Ovary (tissue), 9 donors: ENCODE results near the gene TP53TG5. TPM values are rescaled to one million over a fixed set of nuclear protein-coding genes. Genes with fewer than 3 reads are reported as not detected.

Source experiments
- DNase-seq, 5 donors: peaks; one replicate each; pipeline ENCODE4 v3.0.0-alpha.2; 2019 to 2020
- H3K27ac ChIP-seq, 2 donors: fragments of 200-600 bp; one replicate each; pipeline versions ENCODE4 v1.5.1 to v1.8.0; 2019 to 2022
- H3K27me3 ChIP-seq: fragments of 200-600 bp; one replicate; pipeline ENCODE4 v1.8.0; 2022
- H3K36me3 ChIP-seq: fragments of 200-600 bp; sonication (generic); one replicate; pipeline ENCODE4 v1.5.1; 2019
- H3K4me1 ChIP-seq: one replicate; pipeline ENCODE4 v1.8.1; 2013; ENCODE audit warnings: mild to moderate bottlenecking, moderate library complexity; ENCODE audit not compliant: insufficient read depth
- H3K4me3 ChIP-seq: fragments of 200-600 bp; sonication (generic); one replicate; pipeline ENCODE4 v1.5.1; 2017
- H3K9me3 ChIP-seq, 2 donors: fragments of 200-600 bp in 1 of 2; sonication (generic) in 1 of 2; one replicate each; pipeline versions ENCODE4 v1.5.1 to v1.8.1; 2013 to 2019; ENCODE audit warnings: mild to moderate bottlenecking in 1 of 2, moderate library complexity in 1 of 2
- EP300 ChIP-seq: sonication (generic); formaldehyde crosslinking; IDR thresholded peaks from one replicate; pipeline ENCODE4 v1.6.1; 2017; ENCODE audit warnings: antibody characterized with exemption
- POLR2A ChIP-seq: fragments of 450-650 bp; IDR thresholded peaks from one replicate; pipeline ENCODE4 v1.6.1; 2017; ENCODE audit warnings: antibody characterized with exemption, mild to moderate bottlenecking, moderate library complexity
- WGBS, 3 donors: extraction: QIAGEN DNeasy Blood & Tissue Kit in 1 of 3; methylation state at CpG; one replicate each; pipeline versions ENCODE4 v1.1.5 to v1.1.7; 2013 to 2017; 5-methylcytosine and 5-hydroxymethylcytosine counted together
- intact Hi-C, 4 donors: fragments of 100-400 bp; cut with DNase I; formaldehyde crosslinking; loops; one replicate each; pipeline versions ENCODE4 v1.11.0 to v1.15.1; 2022 to 2023
- polyA plus RNA-seq, 2 donors: library from polyadenylated mRNA; stranded (reverse); fragments of 200-250 nt in 1 of 2; fragments of 350-450 nt in 1 of 2; fragmentation: Illumina TruSeq in 1 of 2; extraction: RNeasy Lipid Tissue Mini Kit (QIAGEN cat#74804) in 1 of 2; gene quantifications; one replicate each; pipeline ENCODE4 v1.2.3, GENCODE V29; 2013 to 2014
- total RNA-seq, 7 donors: library from RNA; depleted of rRNA in 2 of 7; stranded (reverse); fragments of >200 nt in 2 of 7; fragmentation: NEBNext Ultra II Directional in 3 of 7; extraction: Animal tissue kit (Norgen Biotek cat#: 25700) in 3 of 7; gene quantifications; one replicate each; pipeline versions ENCODE4 v1.1.0 to v1.2.4, GENCODE V29; 2016 to 2023
- TF ChIP-seq, protein P1 (sequence below), 3 donors: fragments of 450-650 bp in 2 of 3; fragments of 200-600 bp in 1 of 3; IDR thresholded peaks; one replicate each; pipeline versions ENCODE4 v1.5.1 to v1.8.0; 2016 to 2022; ENCODE audit warnings: antibody characterized with exemption in 3 of 3, mild to moderate bottlenecking in 1 of 3
- donor health status: DM: no; HTN: no; CAD: no; lungs with moderate emphysema.
- donor health status: DM: no; HTN: no; CAD: no.
- donor health status: Bipolar disorder and iron deficiency.
- donor health status: DM: yes; HTN: yes; CAD: no.
- donor health status: DM: no; HTN: no; CAD: no.
- donor health status: DM: yes; HTN: yes; CAD: no.

TP53TG5 gene
- total and polyA plus RNA-seq, 9 donors: 0.02 to 0.89 (median 0.42) TPM; not detected in 6

DNA sequence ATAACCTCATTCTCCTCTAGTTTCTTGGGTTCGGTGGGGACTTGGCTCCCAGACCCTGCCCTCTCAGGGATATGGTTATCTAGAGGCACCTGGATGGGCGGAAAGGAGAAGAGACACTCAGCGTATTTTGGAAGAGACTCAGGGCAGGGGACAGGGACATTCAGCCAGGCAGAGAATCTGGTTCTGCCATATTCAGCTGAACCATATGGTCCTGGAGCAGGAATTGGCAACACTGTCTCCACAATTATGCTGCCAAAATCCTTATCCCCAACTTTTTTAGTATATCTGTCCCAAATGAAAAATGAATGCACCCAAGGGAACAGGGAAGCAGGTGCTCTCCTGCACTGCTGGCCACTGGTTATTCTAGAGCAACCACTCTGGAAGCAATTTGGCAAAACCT, 47.6 kb downstream of the TP53TG5 start:
- no peaks in the 10 kb centered on the region for H3K36me3 ChIP-seq

DNA sequence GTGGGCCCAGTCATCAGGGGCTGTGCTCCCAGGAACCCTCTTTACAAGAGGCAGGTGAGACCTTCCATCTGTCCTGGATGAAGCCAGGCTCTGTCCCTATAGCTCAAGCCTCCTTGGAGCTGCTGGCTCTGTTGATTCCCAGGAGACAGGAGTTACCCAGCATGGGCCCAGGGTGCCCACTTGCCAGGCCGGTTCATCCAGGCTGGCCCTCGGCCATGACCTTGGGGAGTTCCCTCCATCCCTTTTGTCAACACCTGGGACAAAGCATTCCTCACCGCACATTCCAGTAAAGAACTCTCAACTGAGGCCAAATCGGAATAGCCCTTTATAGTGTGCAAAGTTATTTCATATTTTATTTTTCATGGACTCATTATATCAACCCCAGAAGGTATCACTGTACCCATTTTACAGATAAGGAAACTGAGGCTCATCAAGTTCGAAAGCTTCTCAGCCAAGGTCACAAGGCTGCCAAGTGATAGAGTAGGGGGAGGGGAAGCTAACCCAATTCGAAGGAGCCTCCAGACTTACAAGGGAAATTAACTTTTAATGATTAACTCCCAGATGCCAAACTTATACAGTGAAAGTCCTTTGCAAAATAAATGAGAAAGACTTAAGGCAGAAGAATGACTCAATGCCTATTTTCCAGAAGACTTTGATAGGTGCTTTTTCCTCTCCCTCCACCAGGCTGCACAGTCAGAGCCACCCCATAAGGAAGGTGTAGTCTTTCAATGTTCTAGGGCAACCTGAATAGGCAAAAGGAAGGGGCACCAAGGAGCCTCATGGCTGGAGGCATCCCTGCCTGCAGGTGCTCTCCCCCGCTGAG, 48.4 kb downstream of the TP53TG5 start:
- Histone ChIP-seq H3K27me3 (no peaks in the 10 kb centered on the region), H3K27ac (no peak overlapping the region), H3K4me3 (no peak overlapping the region), H3K9me3 (no peaks in the 10 kb centered on the region), H3K4me1 (no peaks in the 10 kb centered on the region), H3K36me3 (no peaks in the 10 kb centered on the region)
- WGBS, 3 donors: 73 to 80% (median 74%) methylated on average over 7 of the region's 7 CpGs
- intact Hi-C loops: loop anchor here in 1 of 4 donors (10.0 kb wide), 1 partner anchor 445 kb away; no protein-coding TSS in a partner anchor
- TF ChIP-seq POLR2A (no peak), EP300 (no peak)
- TF ChIP-seq, protein P1, sequence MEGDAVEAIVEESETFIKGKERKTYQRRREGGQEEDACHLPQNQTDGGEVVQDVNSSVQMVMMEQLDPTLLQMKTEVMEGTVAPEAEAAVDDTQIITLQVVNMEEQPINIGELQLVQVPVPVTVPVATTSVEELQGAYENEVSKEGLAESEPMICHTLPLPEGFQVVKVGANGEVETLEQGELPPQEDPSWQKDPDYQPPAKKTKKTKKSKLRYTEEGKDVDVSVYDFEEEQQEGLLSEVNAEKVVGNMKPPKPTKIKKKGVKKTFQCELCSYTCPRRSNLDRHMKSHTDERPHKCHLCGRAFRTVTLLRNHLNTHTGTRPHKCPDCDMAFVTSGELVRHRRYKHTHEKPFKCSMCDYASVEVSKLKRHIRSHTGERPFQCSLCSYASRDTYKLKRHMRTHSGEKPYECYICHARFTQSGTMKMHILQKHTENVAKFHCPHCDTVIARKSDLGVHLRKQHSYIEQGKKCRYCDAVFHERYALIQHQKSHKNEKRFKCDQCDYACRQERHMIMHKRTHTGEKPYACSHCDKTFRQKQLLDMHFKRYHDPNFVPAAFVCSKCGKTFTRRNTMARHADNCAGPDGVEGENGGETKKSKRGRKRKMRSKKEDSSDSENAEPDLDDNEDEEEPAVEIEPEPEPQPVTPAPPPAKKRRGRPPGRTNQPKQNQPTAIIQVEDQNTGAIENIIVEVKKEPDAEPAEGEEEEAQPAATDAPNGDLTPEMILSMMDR (IDR thresholded peaks at IDR 0.05): no peak
- no peak for DNase-seq

More for the DNA sequence above, 47.6 kb downstream of the TP53TG5 start:
- TF ChIP-seq POLR2A (no peak), EP300 (no peak)
- TF ChIP-seq, protein P1 (IDR thresholded peaks at IDR 0.05): no peak
- intact Hi-C loops: no loop called here
- Histone ChIP-seq H3K27me3 (no peaks in the 10 kb centered on the region), H3K27ac (no peak overlapping the region), H3K4me1 (no peaks in the 10 kb centered on the region), H3K4me3 (no peak overlapping the region), H3K9me3 (no peaks in the 10 kb centered on the region)
- 91 to 96% (median 94%) methylated on average over 3 of the region's 3 CpGs for WGBS, 3 donors
- no peak for DNase-seq

DNA sequence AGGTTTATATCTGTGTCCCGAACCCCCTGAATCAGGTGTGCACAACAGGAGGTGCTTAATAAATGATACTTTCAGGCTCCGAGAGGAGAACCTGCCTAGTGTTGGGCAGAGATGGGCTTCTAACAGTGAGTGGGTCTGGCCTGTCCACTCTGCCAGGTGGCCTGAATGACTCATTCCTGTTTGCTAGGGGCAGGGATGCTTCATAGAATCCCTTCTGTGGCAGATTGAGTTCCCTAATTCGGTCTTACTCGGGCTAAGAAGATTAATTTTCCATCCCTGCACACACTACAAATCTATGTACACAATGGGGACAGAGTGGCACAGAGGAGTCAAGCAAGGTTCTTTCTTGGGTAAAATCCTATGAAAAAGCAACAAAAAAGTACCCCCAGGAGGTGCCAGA, 49.7 kb downstream of the TP53TG5 start:
- intact Hi-C loops: loop anchor here in 1 of 4 donors (10.0 kb wide), 1 partner anchor 446 kb away; no protein-coding TSS in a partner anchor
- Histone ChIP-seq H3K27ac (no peak overlapping the region), H3K4me1 (no peaks in the 10 kb centered on the region), H3K27me3 (no peaks in the 10 kb centered on the region), H3K36me3 (no peaks in the 10 kb centered on the region), H3K4me3 (no peak overlapping the region), H3K9me3 (no peaks in the 10 kb centered on the region)
- no peak for DNase-seq
- TF ChIP-seq POLR2A: no peak
- TF ChIP-seq, protein P1 (IDR thresholded peaks at IDR 0.05): no peak
- TF ChIP-seq EP300: no peak
- WGBS, 3 donors: 87 to 94% (median 93%) methylated on average over 4 of the region's 4 CpGs

DNA sequence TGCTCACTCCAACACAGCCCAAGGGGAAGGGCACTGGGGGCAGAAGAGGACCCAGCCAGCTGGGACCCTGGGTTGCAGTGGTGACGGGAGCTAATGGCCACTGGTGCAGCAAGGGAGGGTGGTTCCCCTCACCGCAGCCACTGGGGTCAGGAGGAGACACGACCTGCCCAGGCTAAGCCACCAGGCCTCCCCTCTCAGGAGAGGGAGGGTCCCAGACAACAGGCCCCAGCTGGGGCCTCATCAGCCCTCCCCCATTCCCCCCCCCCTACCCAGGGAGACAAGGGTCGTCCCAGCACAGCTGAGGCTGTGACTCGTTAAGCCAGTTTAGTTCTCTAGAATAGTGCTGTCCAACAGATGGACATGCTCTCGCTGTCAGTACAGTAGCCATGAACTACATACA, 52.8 kb downstream of the TP53TG5 start:
- Histone ChIP-seq H3K9me3 (no peaks in the 10 kb centered on the region), H3K27me3 (no peaks in the 10 kb centered on the region), H3K4me1 (no peaks in the 10 kb centered on the region), H3K36me3 (no peaks in the 10 kb centered on the region), H3K4me3 (no peak overlapping the region), H3K27ac (no peak overlapping the region)
- intact Hi-C loops: loop anchor here in 1 of 4 donors (10.0 kb wide), 1 partner anchor 449 kb away; no protein-coding TSS in a partner anchor
- TF ChIP-seq POLR2A (no peak), EP300 (no peak)
- TF ChIP-seq, protein P1 (IDR thresholded peaks at IDR 0.05): no peak
- 55 to 64% (median 63%) methylated on average over 4 to 6 of the region's 6 CpGs for WGBS, 3 donors
- no peak for DNase-seq
